ENCODE data around the gene GCAT. TPM values are rescaled to one million over a fixed set of nuclear protein-coding genes. Genes with fewer than 3 reads are reported as not detected.
A peak's percentile ranks its signal among the peaks of the same experiment; 100 is the strongest.

Gene GCAT
- total RNA-seq, 3 donors from 2014 or later (not counting 1 experiment from before 2014, with no cell fraction given) = 0.25 to 1.2 (median 0.28) TPM

DNA sequence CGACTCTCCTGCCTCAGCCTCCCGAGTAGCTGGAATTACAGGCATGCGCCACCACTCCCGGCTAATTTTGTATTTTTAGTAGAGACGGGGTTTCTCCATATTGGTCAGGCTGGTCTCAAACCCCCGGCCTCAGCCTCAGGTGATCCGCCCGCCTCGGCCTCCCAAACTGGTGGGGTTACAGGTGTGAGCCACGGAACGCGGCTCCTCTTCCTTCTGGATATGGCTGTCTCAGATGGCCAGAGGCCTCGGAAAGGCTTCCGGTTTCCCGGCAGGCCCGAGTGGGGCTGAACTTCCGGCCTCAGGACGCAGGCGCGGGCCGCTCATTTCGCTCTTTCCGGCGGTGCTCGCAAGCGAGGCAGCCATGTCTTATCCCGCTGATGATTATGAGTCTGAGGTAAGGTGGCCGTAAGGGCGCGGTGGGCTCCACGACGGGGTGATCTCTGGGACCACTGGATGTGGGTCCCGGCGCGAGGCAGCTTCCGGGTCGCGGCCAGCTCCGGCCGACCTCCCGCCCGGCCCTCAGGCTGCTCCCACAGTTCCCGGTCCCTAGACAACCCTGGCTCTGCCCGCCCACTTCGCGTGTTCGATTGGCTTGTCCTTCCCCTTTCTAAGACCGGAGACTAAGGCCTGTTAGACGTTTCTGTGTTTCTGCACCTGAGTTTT, 41.5 kb downstream of the GCAT start, which contains the start of gene EIF3L:
EIF3L (plus strand) TSS at position 331 of the 663 bp plus-strand sequence; CDS start at position 362, 31 bp downstream.
- TF ChIP-seq, protein P1, sequence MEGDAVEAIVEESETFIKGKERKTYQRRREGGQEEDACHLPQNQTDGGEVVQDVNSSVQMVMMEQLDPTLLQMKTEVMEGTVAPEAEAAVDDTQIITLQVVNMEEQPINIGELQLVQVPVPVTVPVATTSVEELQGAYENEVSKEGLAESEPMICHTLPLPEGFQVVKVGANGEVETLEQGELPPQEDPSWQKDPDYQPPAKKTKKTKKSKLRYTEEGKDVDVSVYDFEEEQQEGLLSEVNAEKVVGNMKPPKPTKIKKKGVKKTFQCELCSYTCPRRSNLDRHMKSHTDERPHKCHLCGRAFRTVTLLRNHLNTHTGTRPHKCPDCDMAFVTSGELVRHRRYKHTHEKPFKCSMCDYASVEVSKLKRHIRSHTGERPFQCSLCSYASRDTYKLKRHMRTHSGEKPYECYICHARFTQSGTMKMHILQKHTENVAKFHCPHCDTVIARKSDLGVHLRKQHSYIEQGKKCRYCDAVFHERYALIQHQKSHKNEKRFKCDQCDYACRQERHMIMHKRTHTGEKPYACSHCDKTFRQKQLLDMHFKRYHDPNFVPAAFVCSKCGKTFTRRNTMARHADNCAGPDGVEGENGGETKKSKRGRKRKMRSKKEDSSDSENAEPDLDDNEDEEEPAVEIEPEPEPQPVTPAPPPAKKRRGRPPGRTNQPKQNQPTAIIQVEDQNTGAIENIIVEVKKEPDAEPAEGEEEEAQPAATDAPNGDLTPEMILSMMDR (IDR thresholded peaks at IDR 0.05) = no peak
- Mint-ChIP-seq H3K4me3 (peak within 1 kb of the TSS; percentile 99), H3K36me3 (peaks cover 6% of the 10 kb centered on the region), H3K9me3 (no peaks in the 10 kb centered on the region), H3K4me1 (peaks cover 25 to 45% of the 10 kb centered on the region in 2 donors), H3K27ac (peak within 1 kb of the TSS; percentile 99), H3K27me3 (ENCODE audit: low read depth in 2 of 2) (no peaks in the 10 kb centered on the region)
- DNase-seq (peak; percentile 84 to 93), ATAC-seq (peak; percentile 71 to 80 (median 72))
- peak within 1 kb of the TSS; percentile 88 for H3K27ac ChIP-seq (ENCODE audit: low read length)
- H3K4me1 ChIP-seq (ENCODE audit: control insufficient read depth, insufficient read depth, low read length) = peaks cover 24% of the 10 kb centered on the region
- H3K4me3 ChIP-seq (ENCODE audit: low read length) = peak within 1 kb of the TSS; percentile 57
- WGBS (ENCODE audit: insufficient coverage) = under 1% methylated on average over 49 of the region's 49 CpGs
- no peaks in the 10 kb centered on the region for H3K9me3 ChIP-seq (ENCODE audit: control insufficient read depth, insufficient read depth, low read length)
- intact Hi-C loops (cut with micrococcal nuclease) = loop anchor here (10.0 kb wide), 1 partner anchor 214 kb away; the partner anchor contains the start of gene SH3BP1
- no peaks in the 10 kb centered on the region for H3K27me3 ChIP-seq (ENCODE audit: control insufficient read depth, insufficient read depth, low read length)
- H3K36me3 ChIP-seq (ENCODE audit: control insufficient read depth, insufficient read depth, low read length) = peaks cover 26% of the 10 kb centered on the region

- no peaks in the 10 kb centered on the region for H3K27me3 Mint-ChIP-seq (ENCODE audit: low read depth in 2 of 2)
- intact Hi-C loops (cut with micrococcal nuclease) = no loop called here
- no peaks in the 10 kb centered on the region for H3K9me3 Mint-ChIP-seq
- H3K4me1 Mint-ChIP-seq = peaks cover 33 to 54% of the 10 kb centered on the region in 2 donors
- H3K27ac Mint-ChIP-seq = no peak overlapping the region
- Histone ChIP-seq H3K27me3 (ENCODE audit: control insufficient read depth, insufficient read depth, low read length) (no peaks in the 10 kb centered on the region), H3K36me3 (ENCODE audit: control insufficient read depth, insufficient read depth, low read length) (peaks cover 34% of the 10 kb centered on the region), H3K27ac (ENCODE audit: low read length) (no peak overlapping the region), H3K9me3 (ENCODE audit: control insufficient read depth, insufficient read depth, low read length) (no peaks in the 10 kb centered on the region), H3K4me1 (ENCODE audit: control insufficient read depth, insufficient read depth, low read length) (peaks cover 20% of the 10 kb centered on the region), H3K4me3 (ENCODE audit: low read length) (no peak overlapping the region)
- DNase-seq = no peak
- ATAC-seq = no peak
- H3K36me3 Mint-ChIP-seq = peaks cover 19% of the 10 kb centered on the region
- 93% methylated on average over 4 of the region's 4 CpGs for WGBS (ENCODE audit: insufficient coverage)
- H3K4me3 Mint-ChIP-seq = peak overlapping the region; percentile 35
- TF ChIP-seq, protein P1 (IDR thresholded peaks at IDR 0.05) = no peak
Measured at GRCh38 chr22:37850801-37851200, 43.1 kb downstream of the GCAT start.

DNA sequence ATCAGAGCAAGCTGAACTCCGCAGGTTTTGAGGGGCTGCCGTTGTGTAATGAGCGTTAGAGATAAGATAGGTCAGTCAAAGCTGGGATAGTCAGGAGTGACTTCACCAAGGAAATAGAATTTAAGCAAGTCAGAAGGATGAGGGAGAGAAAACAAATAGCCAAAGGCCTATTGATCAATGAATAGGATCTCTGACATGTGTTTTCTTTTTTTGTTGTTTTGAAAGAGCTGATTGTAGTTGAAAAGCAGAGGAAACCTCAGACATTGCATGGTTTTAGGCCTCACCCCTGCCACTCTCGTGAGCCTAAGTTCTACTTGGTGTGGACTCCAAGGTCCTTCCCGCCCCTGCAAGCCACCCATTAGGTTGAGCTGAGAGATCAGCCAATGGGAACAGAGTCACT, 44.7 kb downstream of the GCAT start:
- intact Hi-C loops (cut with micrococcal nuclease) = no loop called here
- no peaks in the 10 kb centered on the region for H3K27me3 ChIP-seq (ENCODE audit: control insufficient read depth, insufficient read depth, low read length)
- Mint-ChIP-seq H3K9me3 (no peaks in the 10 kb centered on the region), H3K4me1 (peaks cover 33 to 54% of the 10 kb centered on the region in 2 donors), H3K4me3 (no peak overlapping the region), H3K36me3 (peaks cover 19% of the 10 kb centered on the region), H3K27me3 (ENCODE audit: low read depth in 2 of 2) (no peaks in the 10 kb centered on the region), H3K27ac (no peak overlapping the region)
- H3K9me3 ChIP-seq (ENCODE audit: control insufficient read depth, insufficient read depth, low read length) = no peaks in the 10 kb centered on the region
- no peak for ATAC-seq
- WGBS (ENCODE audit: insufficient coverage) = 89% methylated on average over 5 of the region's 5 CpGs
- TF ChIP-seq, protein P1 (IDR thresholded peaks at IDR 0.05) = no peak
- no peak for DNase-seq
- peaks cover 44% of the 10 kb centered on the region for H3K36me3 ChIP-seq (ENCODE audit: control insufficient read depth, insufficient read depth, low read length)
- H3K4me3 ChIP-seq (ENCODE audit: low read length) = no peak overlapping the region
- peaks cover 20% of the 10 kb centered on the region for H3K4me1 ChIP-seq (ENCODE audit: control insufficient read depth, insufficient read depth, low read length)
- H3K27ac ChIP-seq (ENCODE audit: low read length) = no peak overlapping the region
